WTC11 (cell line): ENCODE results near the gene PSME4. TPM values are rescaled to one million over a fixed set of nuclear protein-coding genes. Genes with fewer than 3 reads are reported as not detected.

Experiments used
- ATAC-seq: fragments of 200-7000 bp; cut with Tn5 transposase; 2 replicates; pipeline ENCODE4 v1.10.0; 2021; ENCODE audit warnings: mild to moderate bottlenecking, moderate library complexity
- CTCF ChIA-PET: fragments of 300-600 bp; sonication (Branson Sonifier 250); formaldehyde crosslinking; loops from one replicate; lab custom pipeline; 2021; ENCODE audit warnings: antibody characterized with exemption; lab: Charles Lee
- POLR2A ChIA-PET: fragments of 350-600 bp; sonication (Branson Sonifier 250); formaldehyde crosslinking; loops from one replicate; lab custom pipeline; 2021; ENCODE audit warnings: antibody characterized with exemption; lab: Charles Lee
- DNase-seq: peaks from one replicate; pipeline ENCODE4 v3.0.0; 2021; ENCODE audit warnings: low spot score
- H3K27ac Mint-ChIP-seq: 2 replicates; pipeline ENCODE4 v1.8.0; 2021; ENCODE audit warnings: mixed read lengths
- H3K27me3 Mint-ChIP-seq: 2 replicates; pipeline ENCODE4 v1.8.0; 2021; ENCODE audit warnings: low read depth, mild to moderate bottlenecking, moderate library complexity, mixed read lengths
- H3K36me3 Mint-ChIP-seq: 2 replicates; pipeline ENCODE4 v1.8.0; 2021; ENCODE audit warnings: mixed read lengths
- H3K4me1 Mint-ChIP-seq: 2 replicates; pipeline ENCODE4 v1.8.0; 2022; ENCODE audit warnings: mixed read lengths
- H3K4me3 Mint-ChIP-seq: 2 replicates; pipeline ENCODE4 v1.8.0; 2021; ENCODE audit warnings: mild to moderate bottlenecking, moderate library complexity, mixed read lengths
- H3K9me3 Mint-ChIP-seq: 2 replicates; pipeline ENCODE4 v1.8.0; 2021; ENCODE audit warnings: mixed read lengths
- EMX1 ChIP-seq: fragments of 250-450 bp; sonication (Bioruptor Pico); IDR thresholded peaks from 2 replicates; pipeline ENCODE4 v1.8.0; 2021; ENCODE audit warnings: mild to moderate bottlenecking
- FOXJ3 ChIP-seq: sonication (generic); formaldehyde crosslinking; IDR thresholded peaks from 2 replicates; pipeline ENCODE4 v1.9.0; 2021; ENCODE audit warnings: missing genetic modification reagents, mild to moderate bottlenecking, borderline replicate concordance
- MXD4 ChIP-seq: fragments of 250-450 bp; sonication (Bioruptor Pico); IDR thresholded peaks from 2 replicates; pipeline ENCODE4 v1.8.0; 2021; ENCODE audit warnings: mild to moderate bottlenecking, moderate library complexity, borderline replicate concordance
- NFATC4 ChIP-seq: fragments of 250-450 bp; sonication (Bioruptor Pico); IDR thresholded peaks from 2 replicates; pipeline ENCODE4 v1.9.0; 2021; ENCODE audit warnings: mild to moderate bottlenecking
- NFE2L1 ChIP-seq: sonication (generic); formaldehyde crosslinking; IDR thresholded peaks from 2 replicates; pipeline ENCODE4 v1.8.1; 2023; ENCODE audit warnings: missing genetic modification reagents
- NFYB ChIP-seq: sonication (generic); formaldehyde crosslinking; conservative IDR thresholded peaks from 2 replicates; pipeline ENCODE4 v1.8.0; 2022; ENCODE audit warnings: low read depth, missing genetic modification reagents
- NR1H2 ChIP-seq: sonication (generic); formaldehyde crosslinking; IDR thresholded peaks from 2 replicates; pipeline ENCODE4 v1.9.0; 2021; ENCODE audit warnings: mild to moderate bottlenecking, moderate library complexity, missing genetic modification reagents
- TEAD1 ChIP-seq: sonication (generic); formaldehyde crosslinking; IDR thresholded peaks from 2 replicates; pipeline ENCODE4 v1.8.0; 2022; ENCODE audit warnings: mild to moderate bottlenecking, missing genetic modification reagents
- TEAD4 ChIP-seq: sonication (generic); formaldehyde crosslinking; IDR thresholded peaks from 2 replicates; pipeline ENCODE4 v1.8.0; 2022; ENCODE audit warnings: mild to moderate bottlenecking, missing genetic modification reagents
- ZBTB21 ChIP-seq: sonication (generic); formaldehyde crosslinking; IDR thresholded peaks from 2 replicates; pipeline ENCODE4 v1.8.1; 2023; ENCODE audit warnings: mild to moderate bottlenecking, missing genetic modification reagents, borderline replicate concordance
- ZNF317 ChIP-seq: sonication (generic); formaldehyde crosslinking; IDR thresholded peaks from 2 replicates; pipeline ENCODE4 v1.8.1; 2023; ENCODE audit warnings: low read depth, mild to moderate bottlenecking, moderate library complexity, missing genetic modification reagents, borderline replicate concordance
- total RNA-seq: library from RNA; stranded (reverse); gene quantifications from 3 replicates; pipeline ENCODE4 v1.2.3, GENCODE V29; 2021
- TF ChIP-seq, protein P1 (sequence below): sonication (generic); formaldehyde crosslinking; IDR thresholded peaks from 2 replicates; pipeline ENCODE4 v1.8.0; 2022; ENCODE audit warnings: missing genetic modification reagents
- TF ChIP-seq, protein P2 (sequence below): sonication (generic); formaldehyde crosslinking; IDR thresholded peaks from 2 replicates; pipeline ENCODE4 v1.8.1; 2022; ENCODE audit warnings: mild to moderate bottlenecking, missing genetic modification reagents, moderate library complexity, borderline replicate concordance
- TF ChIP-seq, protein P3 (sequence below): sonication (generic); formaldehyde crosslinking; IDR thresholded peaks from 2 replicates; pipeline ENCODE4 v1.8.0; 2022; ENCODE audit warnings: mild to moderate bottlenecking, missing genetic modification reagents
- TF ChIP-seq, protein P4 (sequence below): fragments of 250-450 bp; sonication (Bioruptor Pico); IDR thresholded peaks from 2 replicates; pipeline ENCODE4 v1.9.0; 2021; ENCODE audit warnings: mild to moderate bottlenecking
- TF ChIP-seq, protein P5 (sequence below): sonication (generic); formaldehyde crosslinking; IDR thresholded peaks from 2 replicates; pipeline ENCODE4 v1.8.1; 2022; ENCODE audit warnings: mild to moderate bottlenecking, moderate library complexity, missing genetic modification reagents
- TF ChIP-seq, protein P6 (sequence below): sonication (generic); formaldehyde crosslinking; IDR thresholded peaks from 2 replicates; pipeline ENCODE4 v1.8.0; 2022; ENCODE audit warnings: mild to moderate bottlenecking, missing genetic modification reagents
- TF ChIP-seq, protein P7 (sequence below): sonication (generic); formaldehyde crosslinking; IDR thresholded peaks from 2 replicates; pipeline ENCODE4 v1.8.1; 2022; ENCODE audit warnings: low read depth, mild to moderate bottlenecking, moderate library complexity, missing genetic modification reagents, borderline replicate concordance

Gene PSME4
- total RNA-seq, 1 experiment from 2014 or later = 91.9 TPM

DNA sequence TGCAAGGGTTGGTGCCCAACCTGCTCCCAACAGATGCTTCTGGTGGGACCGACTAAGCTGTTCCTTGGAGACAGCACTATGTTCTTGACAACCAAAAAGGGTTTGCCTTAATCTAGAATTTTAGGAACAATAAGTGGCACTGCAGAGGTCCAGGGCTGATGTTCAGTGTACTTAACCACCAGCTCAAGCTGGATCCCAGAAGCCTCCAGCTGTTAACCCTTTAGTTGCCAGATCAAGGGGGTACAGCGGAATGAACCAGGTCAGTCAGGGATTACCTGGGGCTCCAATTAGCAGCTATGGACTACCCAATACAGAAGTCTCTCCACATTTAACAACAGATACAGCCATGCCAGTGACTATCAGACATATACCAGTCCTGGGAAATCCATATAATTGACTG lies 114.5 kb downstream of the PSME4 start:
- ATAC-seq = no peak
- no peak for DNase-seq
- Mint-ChIP-seq H3K9me3 (no peaks in the 10 kb centered on the region), H3K27me3 (no peaks in the 10 kb centered on the region), H3K4me3 (no peak overlapping the region), H3K4me1 (peaks cover 21% of the 10 kb centered on the region), H3K27ac (no peak overlapping the region), H3K36me3 (peaks cover 6% of the 10 kb centered on the region; the same call in 1 of the 2 replicates)
- ChIA-PET CTCF (no interaction called here), POLR2A (interaction anchor here (0.5 to 0.6 kb wide), 3 partner anchors 11 to 1400 kb away, joined by 3 read pairs; no protein-coding TSS in a partner anchor)
- TF ChIP-seq, protein P1, sequence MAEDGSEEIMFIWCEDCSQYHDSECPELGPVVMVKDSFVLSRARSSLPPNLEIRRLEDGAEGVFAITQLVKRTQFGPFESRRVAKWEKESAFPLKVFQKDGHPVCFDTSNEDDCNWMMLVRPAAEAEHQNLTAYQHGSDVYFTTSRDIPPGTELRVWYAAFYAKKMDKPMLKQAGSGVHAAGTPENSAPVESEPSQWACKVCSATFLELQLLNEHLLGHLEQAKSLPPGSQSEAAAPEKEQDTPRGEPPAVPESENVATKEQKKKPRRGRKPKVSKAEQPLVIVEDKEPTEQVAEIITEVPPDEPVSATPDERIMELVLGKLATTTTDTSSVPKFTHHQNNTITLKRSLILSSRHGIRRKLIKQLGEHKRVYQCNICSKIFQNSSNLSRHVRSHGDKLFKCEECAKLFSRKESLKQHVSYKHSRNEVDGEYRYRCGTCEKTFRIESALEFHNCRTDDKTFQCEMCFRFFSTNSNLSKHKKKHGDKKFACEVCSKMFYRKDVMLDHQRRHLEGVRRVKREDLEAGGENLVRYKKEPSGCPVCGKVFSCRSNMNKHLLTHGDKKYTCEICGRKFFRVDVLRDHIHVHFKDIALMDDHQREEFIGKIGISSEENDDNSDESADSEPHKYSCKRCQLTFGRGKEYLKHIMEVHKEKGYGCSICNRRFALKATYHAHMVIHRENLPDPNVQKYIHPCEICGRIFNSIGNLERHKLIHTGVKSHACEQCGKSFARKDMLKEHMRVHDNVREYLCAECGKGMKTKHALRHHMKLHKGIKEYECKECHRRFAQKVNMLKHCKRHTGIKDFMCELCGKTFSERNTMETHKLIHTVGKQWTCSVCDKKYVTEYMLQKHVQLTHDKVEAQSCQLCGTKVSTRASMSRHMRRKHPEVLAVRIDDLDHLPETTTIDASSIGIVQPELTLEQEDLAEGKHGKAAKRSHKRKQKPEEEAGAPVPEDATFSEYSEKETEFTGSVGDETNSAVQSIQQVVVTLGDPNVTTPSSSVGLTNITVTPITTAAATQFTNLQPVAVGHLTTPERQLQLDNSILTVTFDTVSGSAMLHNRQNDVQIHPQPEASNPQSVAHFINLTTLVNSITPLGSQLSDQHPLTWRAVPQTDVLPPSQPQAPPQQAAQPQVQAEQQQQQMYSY (CRISPR knock-in tag) = no peak
- TF ChIP-seq, protein P2, sequence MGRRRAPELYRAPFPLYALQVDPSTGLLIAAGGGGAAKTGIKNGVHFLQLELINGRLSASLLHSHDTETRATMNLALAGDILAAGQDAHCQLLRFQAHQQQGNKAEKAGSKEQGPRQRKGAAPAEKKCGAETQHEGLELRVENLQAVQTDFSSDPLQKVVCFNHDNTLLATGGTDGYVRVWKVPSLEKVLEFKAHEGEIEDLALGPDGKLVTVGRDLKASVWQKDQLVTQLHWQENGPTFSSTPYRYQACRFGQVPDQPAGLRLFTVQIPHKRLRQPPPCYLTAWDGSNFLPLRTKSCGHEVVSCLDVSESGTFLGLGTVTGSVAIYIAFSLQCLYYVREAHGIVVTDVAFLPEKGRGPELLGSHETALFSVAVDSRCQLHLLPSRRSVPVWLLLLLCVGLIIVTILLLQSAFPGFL = no peak
- TF ChIP-seq NFATC4 (CRISPR knock-in tag) = no peak
- TF ChIP-seq, protein P3, sequence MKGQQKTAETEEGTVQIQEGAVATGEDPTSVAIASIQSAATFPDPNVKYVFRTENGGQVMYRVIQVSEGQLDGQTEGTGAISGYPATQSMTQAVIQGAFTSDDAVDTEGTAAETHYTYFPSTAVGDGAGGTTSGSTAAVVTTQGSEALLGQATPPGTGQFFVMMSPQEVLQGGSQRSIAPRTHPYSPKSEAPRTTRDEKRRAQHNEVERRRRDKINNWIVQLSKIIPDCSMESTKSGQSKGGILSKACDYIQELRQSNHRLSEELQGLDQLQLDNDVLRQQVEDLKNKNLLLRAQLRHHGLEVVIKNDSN (CRISPR knock-in tag) = no peak
- no peak for TF ChIP-seq FOXJ3 (CRISPR knock-in tag)
- no peak for TF ChIP-seq MXD4 (CRISPR knock-in tag)
- TF ChIP-seq, protein P4, sequence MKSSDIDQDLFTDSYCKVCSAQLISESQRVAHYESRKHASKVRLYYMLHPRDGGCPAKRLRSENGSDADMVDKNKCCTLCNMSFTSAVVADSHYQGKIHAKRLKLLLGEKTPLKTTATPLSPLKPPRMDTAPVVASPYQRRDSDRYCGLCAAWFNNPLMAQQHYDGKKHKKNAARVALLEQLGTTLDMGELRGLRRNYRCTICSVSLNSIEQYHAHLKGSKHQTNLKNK (CRISPR knock-in tag) = no peak
- no peak for TF ChIP-seq ZNF317 (CRISPR knock-in tag)
- TF ChIP-seq NFE2L1 = no peak

DNA sequence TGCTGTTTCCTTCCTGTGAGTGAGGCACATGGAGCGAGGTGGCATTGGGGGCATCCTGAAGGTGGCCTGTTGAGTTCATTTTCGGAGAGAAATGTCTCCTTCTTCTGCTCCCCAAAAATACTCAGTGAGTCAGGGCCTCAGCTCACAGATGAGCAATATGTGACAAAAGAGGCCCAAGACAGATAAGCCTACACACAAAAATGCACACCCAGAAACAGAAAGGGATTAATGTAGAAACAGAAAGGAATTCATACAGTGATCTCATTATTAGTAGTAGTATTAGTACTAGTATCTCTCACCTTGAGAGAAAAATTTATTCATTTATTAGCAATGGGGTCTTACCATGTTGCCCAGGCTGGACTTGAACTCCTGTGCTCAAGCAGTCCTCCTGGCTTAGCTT lies 116.1 kb downstream of the PSME4 start:
- H3K27me3 Mint-ChIP-seq = no peaks in the 10 kb centered on the region
- POLR2A ChIA-PET = interaction anchor here (0.6 kb wide), 1 partner anchor 246 kb away, joined by 5 read pairs; no protein-coding TSS in a partner anchor
- DNase-seq (no peak), ATAC-seq (no peak)
- TF ChIP-seq, protein P5, sequence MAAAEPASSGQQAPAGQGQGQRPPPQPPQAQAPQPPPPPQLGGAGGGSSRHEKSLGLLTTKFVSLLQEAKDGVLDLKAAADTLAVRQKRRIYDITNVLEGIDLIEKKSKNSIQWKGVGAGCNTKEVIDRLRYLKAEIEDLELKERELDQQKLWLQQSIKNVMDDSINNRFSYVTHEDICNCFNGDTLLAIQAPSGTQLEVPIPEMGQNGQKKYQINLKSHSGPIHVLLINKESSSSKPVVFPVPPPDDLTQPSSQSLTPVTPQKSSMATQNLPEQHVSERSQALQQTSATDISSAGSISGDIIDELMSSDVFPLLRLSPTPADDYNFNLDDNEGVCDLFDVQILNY (CRISPR knock-in tag) = no peak
- no peak for TF ChIP-seq TEAD4 (CRISPR knock-in tag)
- no peak for TF ChIP-seq ZBTB21 (CRISPR knock-in tag)
- TF ChIP-seq, protein P6, sequence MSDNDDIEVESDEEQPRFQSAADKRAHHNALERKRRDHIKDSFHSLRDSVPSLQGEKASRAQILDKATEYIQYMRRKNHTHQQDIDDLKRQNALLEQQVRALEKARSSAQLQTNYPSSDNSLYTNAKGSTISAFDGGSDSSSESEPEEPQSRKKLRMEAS (CRISPR knock-in tag) = no peak
- no peak for TF ChIP-seq NR1H2 (CRISPR knock-in tag)
- no peak for TF ChIP-seq TEAD1
- TF ChIP-seq, protein P3 (CRISPR knock-in tag) = no peak
- TF ChIP-seq, protein P7, sequence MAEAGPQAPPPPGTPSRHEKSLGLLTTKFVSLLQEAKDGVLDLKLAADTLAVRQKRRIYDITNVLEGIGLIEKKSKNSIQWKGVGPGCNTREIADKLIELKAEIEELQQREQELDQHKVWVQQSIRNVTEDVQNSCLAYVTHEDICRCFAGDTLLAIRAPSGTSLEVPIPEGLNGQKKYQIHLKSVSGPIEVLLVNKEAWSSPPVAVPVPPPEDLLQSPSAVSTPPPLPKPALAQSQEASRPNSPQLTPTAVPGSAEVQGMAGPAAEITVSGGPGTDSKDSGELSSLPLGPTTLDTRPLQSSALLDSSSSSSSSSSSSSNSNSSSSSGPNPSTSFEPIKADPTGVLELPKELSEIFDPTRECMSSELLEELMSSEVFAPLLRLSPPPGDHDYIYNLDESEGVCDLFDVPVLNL = no peak
- TF ChIP-seq EMX1 (CRISPR knock-in tag) = no peak
- no peak for TF ChIP-seq NFYB (CRISPR knock-in tag)
- H3K4me3 Mint-ChIP-seq = no peak overlapping the region
- no peaks in the 10 kb centered on the region for H3K9me3 Mint-ChIP-seq
- CTCF ChIA-PET = no interaction called here
- H3K36me3 Mint-ChIP-seq = peaks cover 6% of the 10 kb centered on the region; the same call in 1 of the 2 replicates
- peaks cover 12% of the 10 kb centered on the region for H3K4me1 Mint-ChIP-seq
- H3K27ac Mint-ChIP-seq = no peak overlapping the region
